Gastrocnemius medialis (tissue), 4 donors: Measurements from ENCODE around the gene ATP7B. TPM values are rescaled to one million over a fixed set of nuclear protein-coding genes. Genes with fewer than 3 reads are reported as not detected.

Experiments
- ATAC-seq, 2 donors: fragments of 150-250 bp; one replicate each; pipeline ENCODE4 v1.9.1; 2016
- DNase-seq, 2 donors: peaks; one replicate each; pipeline ENCODE4 v3.0.0-alpha.2; 2019
- H3K27ac ChIP-seq, 4 donors: fragments of 200-600 bp; sonication (generic); 1 replicate in 1 of 4; 2 replicates in 3 of 4; pipeline ENCODE4 v1.5.1; 2016 to 2018; ENCODE audit warnings: mild to moderate bottlenecking in 2 of 4, moderate library complexity in 1 of 4
- H3K27me3 ChIP-seq, 3 donors: fragments of 200-600 bp; sonication (generic) in 2 of 3; 1 replicate in 1 of 3; 2 replicates in 2 of 3; pipeline versions ENCODE4 v1.5.1 to v1.6.0; 2016 to 2019; ENCODE audit warnings: mild to moderate bottlenecking in 1 of 3, moderate library complexity in 1 of 3
- H3K36me3 ChIP-seq, 2 donors: fragments of 200-600 bp; sonication (generic) in 1 of 2; one replicate each; pipeline ENCODE4 v1.5.1; 2017 to 2018
- H3K4me1 ChIP-seq, 2 donors: fragments of 200-600 bp; sonication (generic) in 1 of 2; one replicate each; pipeline ENCODE4 v1.5.1; 2016 to 2017; ENCODE audit warnings: mild to moderate bottlenecking in 2 of 2
- H3K4me3 ChIP-seq, 4 donors: fragments of 200-600 bp; sonication (generic) in 3 of 4; 1 replicate in 1 of 4; 2 replicates in 3 of 4; pipeline ENCODE4 v1.5.1; 2016 to 2019; ENCODE audit warnings: mild to moderate bottlenecking in 2 of 4
- H3K9me3 ChIP-seq, 3 donors: fragments of 200-600 bp; sonication (generic) in 2 of 3; 1 replicate in 1 of 3; 2 replicates in 2 of 3; pipeline ENCODE4 v1.5.1; 2016 to 2019
- POLR2A ChIP-seq, 2 donors: fragments of 450-650 bp; IDR thresholded peaks; one replicate each; pipeline ENCODE4 v1.6.1; 2017; ENCODE audit warnings: antibody characterized with exemption in 2 of 2, mild to moderate bottlenecking in 2 of 2, moderate library complexity in 2 of 2
- in situ Hi-C, 4 donors: fragments of 200-750 bp; cut with MboI; loops; one replicate each; pipeline versions ENCODE4 v1.15.0 to v1.8.0; 2017; ENCODE audit warnings: low sequenced_read_pairs in 4 of 4
- intact Hi-C: fragments of 100-400 bp; cut with DNase I; formaldehyde crosslinking; loops from one replicate; pipeline ENCODE4 v1.15.1; 2023; ENCODE audit warnings: low total_unique reads
- total RNA-seq, 4 donors: library from RNA; depleted of rRNA; stranded (reverse); fragments of >200 nt; gene quantifications; one replicate each; pipeline versions ENCODE4 v1.1.0 to v1.2.3, GENCODE V29; 2016
- TF ChIP-seq, protein P1 (sequence below), 5 experiments: fragments of 450-650 bp in 3 of 5; fragments of 200-600 bp in 2 of 5; sonication (generic) in 2 of 5; IDR thresholded peaks in 4 of 5; conservative IDR thresholded peaks in 1 of 5; 1 replicate in 4 of 5; 2 replicates in 1 of 5; pipeline ENCODE4 v1.5.1; 2016 to 2019; ENCODE audit warnings: antibody characterized with exemption in 5 of 5, mild to moderate bottlenecking in 3 of 5, moderate library complexity in 3 of 5

ATP7B gene
- total RNA-seq, 4 donors from 2014 or later = 1.6 to 3.3 (median 2.6) TPM

- Histone ChIP-seq H3K27ac (no peak overlapping the region), H3K4me3 (no peak overlapping the region), H3K36me3 (no peaks in the 10 kb centered on the region), H3K9me3 (no peaks in the 10 kb centered on the region), H3K27me3 (no peaks in the 10 kb centered on the region), H3K4me1 (no peaks in the 10 kb centered on the region)
- ATAC-seq = peak in 1 of 2 donors; percentile 54
- intact Hi-C loops = loop anchor here (1.0 kb wide), 1 partner anchor 231 kb away; no protein-coding TSS in a partner anchor
- in situ Hi-C loops = no loop called here
- no peak for DNase-seq
- TF ChIP-seq, protein P1, sequence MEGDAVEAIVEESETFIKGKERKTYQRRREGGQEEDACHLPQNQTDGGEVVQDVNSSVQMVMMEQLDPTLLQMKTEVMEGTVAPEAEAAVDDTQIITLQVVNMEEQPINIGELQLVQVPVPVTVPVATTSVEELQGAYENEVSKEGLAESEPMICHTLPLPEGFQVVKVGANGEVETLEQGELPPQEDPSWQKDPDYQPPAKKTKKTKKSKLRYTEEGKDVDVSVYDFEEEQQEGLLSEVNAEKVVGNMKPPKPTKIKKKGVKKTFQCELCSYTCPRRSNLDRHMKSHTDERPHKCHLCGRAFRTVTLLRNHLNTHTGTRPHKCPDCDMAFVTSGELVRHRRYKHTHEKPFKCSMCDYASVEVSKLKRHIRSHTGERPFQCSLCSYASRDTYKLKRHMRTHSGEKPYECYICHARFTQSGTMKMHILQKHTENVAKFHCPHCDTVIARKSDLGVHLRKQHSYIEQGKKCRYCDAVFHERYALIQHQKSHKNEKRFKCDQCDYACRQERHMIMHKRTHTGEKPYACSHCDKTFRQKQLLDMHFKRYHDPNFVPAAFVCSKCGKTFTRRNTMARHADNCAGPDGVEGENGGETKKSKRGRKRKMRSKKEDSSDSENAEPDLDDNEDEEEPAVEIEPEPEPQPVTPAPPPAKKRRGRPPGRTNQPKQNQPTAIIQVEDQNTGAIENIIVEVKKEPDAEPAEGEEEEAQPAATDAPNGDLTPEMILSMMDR (IDR thresholded peaks at IDR 0.05 in 4 of 5, conservative IDR thresholded peaks at IDR 0.05 in 1 of 5) = peak in 4 of 5 experiments; percentile 8 to 61 (median 41)
- TF ChIP-seq POLR2A (IDR thresholded peaks at IDR 0.05) = no peak
Observed at GRCh38 chr13:51895906-51896888, 115.1 kb downstream of the ATP7B start.

DNA sequence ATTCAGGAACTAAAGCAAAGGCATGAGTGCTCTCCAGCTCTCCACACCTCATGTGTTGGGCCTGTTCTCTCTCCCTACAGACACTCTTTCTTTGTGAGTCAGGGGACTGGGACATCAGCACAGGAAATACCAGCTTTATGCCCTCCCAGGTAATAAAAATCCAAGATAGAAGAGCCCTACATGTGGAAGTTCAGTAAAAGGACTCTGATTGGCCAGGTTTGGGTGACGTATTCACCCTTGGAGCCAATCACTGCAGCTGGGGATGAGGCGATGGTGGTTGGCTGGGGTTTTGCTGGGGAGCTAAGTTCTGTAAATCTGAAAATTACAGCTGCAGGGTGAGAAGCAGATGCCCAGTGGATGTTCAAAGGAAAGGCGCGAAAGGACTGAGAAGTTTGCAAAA is 117.0 kb downstream of the ATP7B start:
- no peak for ATAC-seq
- Histone ChIP-seq H3K4me1 (no peaks in the 10 kb centered on the region), H3K9me3 (no peaks in the 10 kb centered on the region), H3K27ac (no peak overlapping the region), H3K4me3 (no peak overlapping the region), H3K27me3 (no peaks in the 10 kb centered on the region), H3K36me3 (no peaks in the 10 kb centered on the region)
- no peak for DNase-seq
- intact Hi-C loops (no loop called here), in situ Hi-C loops (no loop called here)
- TF ChIP-seq, protein P1 (IDR thresholded peaks at IDR 0.05 in 4 of 5, conservative IDR thresholded peaks at IDR 0.05 in 1 of 5) = no peak
- no peak for TF ChIP-seq POLR2A (IDR thresholded peaks at IDR 0.05)

GRCh38 chr13:51892657-51893056 is 118.6 kb downstream of the ATP7B start:
- H3K4me1 ChIP-seq = no peaks in the 10 kb centered on the region
- no peaks in the 10 kb centered on the region for H3K9me3 ChIP-seq
- H3K27me3 ChIP-seq = no peaks in the 10 kb centered on the region
- in situ Hi-C loops = no loop called here
- TF ChIP-seq POLR2A (IDR thresholded peaks at IDR 0.05) = no peak
- TF ChIP-seq, protein P1 (IDR thresholded peaks at IDR 0.05 in 4 of 5, conservative IDR thresholded peaks at IDR 0.05 in 1 of 5) = no peak
- ATAC-seq = no peak
- no peak overlapping the region for H3K27ac ChIP-seq
- intact Hi-C loops = no loop called here
- DNase-seq = no peak
- H3K4me3 ChIP-seq = no peak overlapping the region
- H3K36me3 ChIP-seq = no peaks in the 10 kb centered on the region

- no peaks in the 10 kb centered on the region for H3K4me1 ChIP-seq
- intact Hi-C loops (no loop called here), in situ Hi-C loops (no loop called here)
- no peaks in the 10 kb centered on the region for H3K36me3 ChIP-seq
- no peak for TF ChIP-seq POLR2A (IDR thresholded peaks at IDR 0.05)
- TF ChIP-seq, protein P1 (IDR thresholded peaks at IDR 0.05 in 4 of 5, conservative IDR thresholded peaks at IDR 0.05 in 1 of 5) = no peak
- ATAC-seq = no peak
- no peaks in the 10 kb centered on the region for H3K9me3 ChIP-seq
- H3K4me3 ChIP-seq = no peak overlapping the region
- no peak for DNase-seq
- H3K27ac ChIP-seq = no peak overlapping the region
- H3K27me3 ChIP-seq = no peaks in the 10 kb centered on the region
Observed at GRCh38 chr13:51887468-51887867, 123.8 kb downstream of the ATP7B start.
